ENCODE results near the gene ASB18.

ASB18 gene

DNA sequence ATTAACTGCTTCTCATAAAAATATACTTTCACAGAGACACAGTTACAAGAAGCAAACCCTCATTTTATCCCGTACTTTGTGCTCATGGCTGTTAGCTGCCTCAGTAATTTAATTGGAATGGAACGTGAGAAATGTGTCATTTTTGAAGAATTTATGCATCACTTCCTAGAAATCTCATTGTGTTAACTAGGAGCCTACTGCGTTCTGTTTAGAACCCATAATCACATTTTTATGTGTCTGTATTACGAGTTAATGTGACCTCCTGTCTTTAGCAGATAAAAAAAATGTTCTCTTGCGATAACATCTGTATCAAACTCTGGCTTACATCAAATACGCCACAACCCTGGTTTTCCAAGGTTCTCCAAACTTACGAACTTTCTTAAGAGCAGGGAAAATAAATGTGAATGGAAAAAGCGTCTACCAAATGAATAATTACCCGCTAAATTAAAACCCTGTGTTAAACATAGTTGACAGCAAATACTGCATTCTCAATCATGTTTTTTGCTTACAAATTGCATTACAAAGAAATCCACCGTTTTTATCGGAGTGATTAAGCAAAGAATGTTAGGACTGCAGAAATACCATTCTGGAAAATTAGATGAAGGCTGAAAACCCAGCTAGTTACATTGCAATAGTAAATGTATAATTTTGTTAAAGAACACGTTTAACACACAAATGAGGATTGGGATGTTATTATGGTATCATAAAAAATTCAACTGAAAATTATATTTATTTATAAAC lies 84.0 kb downstream of the ASB18 start:
- WGBS (ENCODE audit: insufficient coverage) = 20% methylated on average over 1 of the region's 12 CpGs
- CTCF ChIA-PET = interaction anchor here (1.3 to 2.9 kb wide), 4 partner anchors 10 to 414 kb away, joined by 4 to 18 read pairs (median 10); no protein-coding TSS in a partner anchor
- Histone ChIP-seq H3K4me1 (ENCODE audit: control extremely low read depth in 1 of 4, control insufficient read depth in 4 of 4, insufficient read depth in 4 of 4, low read length in 3 of 4) (peaks cover 0 to 11% (median 5%) of the 10 kb centered on the region in 4 experiments), H3K4me3 (ENCODE audit: control insufficient read depth in 1 of 7, extremely low read depth in 1 of 7, insufficient read depth in 4 of 7, low read depth in 2 of 7, low read length in 6 of 7) (no peak overlapping the region), H3K27me3 (replicated peaks in 2 of 5; ENCODE audit: control insufficient read depth in 4 of 5, insufficient read depth in 5 of 5, low read length in 4 of 5) (peaks cover 13 to 83% (median 26%) of the 10 kb centered on the region in 5 experiments), H3K9me3 (ENCODE audit: control extremely low read depth in 1 of 5, control insufficient read depth in 4 of 5, insufficient read depth in 2 of 5, low read depth in 1 of 5, low read length in 4 of 5) (peaks cover 0 to 8% (median 0%) of the 10 kb centered on the region in 5 experiments), H3K27ac (ENCODE audit: insufficient read depth in 1 of 2, low read depth in 1 of 2, low read length in 2 of 2, poor library complexity in 1 of 2, severe bottlenecking in 2 of 2) (no peak overlapping the region), H3K36me3 (ENCODE audit: control insufficient read depth in 4 of 4, insufficient read depth in 4 of 4, low read length in 3 of 4) (no peaks in the 10 kb centered on the region)
- peak in 1 of 3 donors; percentile 8 for DNase-seq
- POLR2A ChIA-PET = no interaction called here

DNA sequence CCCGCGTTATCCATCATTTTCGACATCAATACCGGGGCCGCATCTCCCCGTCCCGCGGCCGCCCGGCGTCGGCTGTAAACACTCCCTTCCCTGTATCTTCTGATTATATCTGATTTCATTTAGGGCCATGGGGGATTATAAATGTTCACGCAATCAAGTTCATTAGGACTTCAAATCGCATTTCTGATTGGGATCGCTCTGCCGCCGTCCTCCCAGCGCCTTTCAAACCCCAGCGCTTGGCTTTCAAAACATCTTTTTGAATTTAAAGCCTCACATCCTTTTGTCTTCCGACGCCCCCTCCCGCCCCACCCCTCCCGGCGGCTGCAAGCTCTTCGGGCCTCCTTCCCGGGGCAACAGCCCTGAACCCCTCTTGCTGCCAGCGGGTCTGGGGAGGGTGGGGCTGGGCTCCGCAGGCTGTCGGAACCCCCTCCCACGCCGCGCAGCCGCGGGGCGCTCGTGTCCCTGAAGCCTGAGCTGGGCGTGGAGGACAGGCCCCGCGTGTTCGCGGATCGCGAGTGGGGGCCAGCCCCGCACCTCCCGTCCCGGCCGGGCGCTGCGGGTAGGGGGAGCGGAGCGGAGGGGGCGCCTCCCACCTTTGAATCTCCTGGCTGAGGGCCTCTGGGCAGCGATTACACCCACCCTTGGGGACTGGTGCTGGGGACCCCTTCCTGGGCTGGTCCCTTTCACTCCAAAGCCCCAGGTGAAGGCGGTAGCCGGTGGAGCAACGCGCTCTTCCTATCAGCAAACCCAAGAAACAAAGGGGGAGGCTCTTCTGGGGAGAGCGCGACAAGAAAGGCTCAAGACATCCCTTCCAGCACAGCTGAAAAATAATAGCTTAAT lies 84.8 kb downstream of the ASB18 start:
- Histone ChIP-seq H3K9me3 (ENCODE audit: control extremely low read depth in 1 of 5, control insufficient read depth in 4 of 5, insufficient read depth in 2 of 5, low read depth in 1 of 5, low read length in 4 of 5) (peaks cover 0 to under 1% (median 0%) of the 10 kb centered on the region in 5 experiments), H3K27ac (ENCODE audit: insufficient read depth in 1 of 2, low read depth in 1 of 2, low read length in 2 of 2, poor library complexity in 1 of 2, severe bottlenecking in 2 of 2) (no peak overlapping the region), H3K27me3 (replicated peaks in 2 of 5; ENCODE audit: control insufficient read depth in 4 of 5, insufficient read depth in 5 of 5, low read length in 4 of 5) (peaks cover 20 to 86% (median 30%) of the 10 kb centered on the region in 5 experiments), H3K4me1 (ENCODE audit: control extremely low read depth in 1 of 4, control insufficient read depth in 4 of 4, insufficient read depth in 4 of 4, low read length in 3 of 4) (peaks cover 0 to 11% (median 5%) of the 10 kb centered on the region in 4 experiments), H3K4me3 (ENCODE audit: control insufficient read depth in 1 of 7, extremely low read depth in 1 of 7, insufficient read depth in 4 of 7, low read depth in 2 of 7, low read length in 6 of 7) (no peak overlapping the region), H3K36me3 (ENCODE audit: control insufficient read depth in 4 of 4, insufficient read depth in 4 of 4, low read length in 3 of 4) (no peaks in the 10 kb centered on the region)
- 3% methylated on average over 26 of the region's 59 CpGs for WGBS (ENCODE audit: insufficient coverage)
- ChIA-PET POLR2A (no interaction called here), CTCF (interaction anchor here (1.2 to 2.9 kb wide), 5 partner anchors 9 to 421 kb away, joined by 3 to 18 read pairs (median 5); no protein-coding TSS in a partner anchor)
- peak in 1 of 3 donors; percentile 24 for DNase-seq

- POLR2A ChIA-PET = interaction anchor here (0.6 kb wide), 1 partner anchor 1518 kb away, joined by 3 read pairs; no protein-coding TSS in a partner anchor
- no peak overlapping the region for H3K4me3 ChIP-seq (ENCODE audit: control insufficient read depth in 1 of 7, extremely low read depth in 1 of 7, insufficient read depth in 4 of 7, low read depth in 2 of 7, low read length in 6 of 7)
- peaks cover 21 to 92% (median 35%) of the 10 kb centered on the region in 5 experiments for H3K27me3 ChIP-seq (replicated peaks in 2 of 5; ENCODE audit: control insufficient read depth in 4 of 5, insufficient read depth in 5 of 5, low read length in 4 of 5)
- peaks cover 0 to 11% (median 5%) of the 10 kb centered on the region in 4 experiments for H3K4me1 ChIP-seq (ENCODE audit: control extremely low read depth in 1 of 4, control insufficient read depth in 4 of 4, insufficient read depth in 4 of 4, low read length in 3 of 4)
- CTCF ChIA-PET = interaction anchor here (0.6 to 2.8 kb wide), 6 partner anchors 9 to 420 kb away, joined by 3 to 13 read pairs (median 4); no protein-coding TSS in a partner anchor
- WGBS (ENCODE audit: insufficient coverage) = 2% methylated on average over 14 of the region's 15 CpGs
- H3K36me3 ChIP-seq (ENCODE audit: control insufficient read depth in 4 of 4, insufficient read depth in 4 of 4, low read length in 3 of 4) = no peaks in the 10 kb centered on the region
- H3K27ac ChIP-seq (ENCODE audit: insufficient read depth in 1 of 2, low read depth in 1 of 2, low read length in 2 of 2, poor library complexity in 1 of 2, severe bottlenecking in 2 of 2) = no peak overlapping the region
- DNase-seq = no peak
- H3K9me3 ChIP-seq (ENCODE audit: control extremely low read depth in 1 of 5, control insufficient read depth in 4 of 5, insufficient read depth in 2 of 5, low read depth in 1 of 5, low read length in 4 of 5) = no peaks in the 10 kb centered on the region
Observed at GRCh38 chr2:236178890-236179235, 85.3 kb downstream of the ASB18 start.

DNA sequence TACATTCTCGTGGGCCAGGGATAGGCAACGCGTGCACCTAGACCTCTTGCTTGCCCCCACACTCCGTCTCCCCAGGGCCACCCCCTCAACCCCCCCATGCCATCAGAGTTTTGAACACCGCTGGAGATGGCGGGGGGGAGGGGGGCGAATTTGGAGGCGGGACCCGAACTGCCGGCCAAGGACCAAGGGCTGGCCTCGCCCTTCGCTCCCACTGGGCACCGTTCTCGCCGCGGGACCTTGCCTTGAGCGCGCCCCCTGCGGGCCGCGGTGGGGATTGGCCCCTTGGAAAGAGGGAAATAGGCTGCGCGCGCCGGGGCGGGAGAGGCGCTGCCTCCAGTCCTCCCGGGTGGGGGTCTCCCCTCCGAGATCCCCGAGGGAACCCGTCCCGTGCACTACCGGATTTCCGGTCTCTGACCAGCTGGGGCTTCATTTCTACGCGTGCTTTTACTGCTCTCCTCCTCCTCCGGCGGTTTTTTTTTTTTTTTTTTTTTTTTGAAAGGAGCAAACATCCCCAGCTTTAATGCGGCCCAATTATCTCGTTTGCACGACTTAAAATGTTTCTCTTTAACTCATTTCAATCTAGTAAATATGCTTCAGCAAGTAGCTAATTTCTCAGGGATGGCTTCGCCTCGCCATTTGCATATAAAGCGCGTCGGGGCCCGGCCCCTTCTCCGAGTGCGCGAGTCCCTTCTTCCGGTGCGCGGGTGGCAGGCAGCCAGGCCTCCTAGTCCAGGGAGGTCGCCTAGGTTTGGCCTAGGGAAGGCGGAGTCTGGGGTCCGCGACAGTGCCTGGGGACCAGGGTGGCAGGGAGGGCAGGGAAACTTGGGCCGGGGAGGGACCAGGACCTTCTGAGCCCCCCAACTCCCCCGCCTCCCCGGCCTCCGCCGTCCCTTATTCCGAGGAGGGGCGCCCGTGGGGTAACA lies 86.0 kb downstream of the ASB18 start:
- POLR2A ChIA-PET = interaction anchor here (0.6 kb wide), 1 partner anchor 1519 kb away, joined by 3 read pairs; no protein-coding TSS in a partner anchor
- H3K27me3 ChIP-seq (replicated peaks in 2 of 5; ENCODE audit: control insufficient read depth in 4 of 5, insufficient read depth in 5 of 5, low read length in 4 of 5) = peaks cover 21 to 98% (median 40%) of the 10 kb centered on the region in 5 experiments
- H3K4me1 ChIP-seq (ENCODE audit: control extremely low read depth in 1 of 4, control insufficient read depth in 4 of 4, insufficient read depth in 4 of 4, low read length in 3 of 4) = peaks cover 0 to 11% (median 5%) of the 10 kb centered on the region in 4 experiments
- no peak overlapping the region for H3K27ac ChIP-seq (ENCODE audit: insufficient read depth in 1 of 2, low read depth in 1 of 2, low read length in 2 of 2, poor library complexity in 1 of 2, severe bottlenecking in 2 of 2)
- peak overlapping the region in 4 of 7 experiments; percentile 5 to 59 (median 22) for H3K4me3 ChIP-seq (ENCODE audit: control insufficient read depth in 1 of 7, extremely low read depth in 1 of 7, insufficient read depth in 4 of 7, low read depth in 2 of 7, low read length in 6 of 7)
- CTCF ChIA-PET = interaction anchor here (0.5 to 2.1 kb wide), 11 partner anchors 9 to 523 kb away, joined by 3 to 7 read pairs (median 4); no protein-coding TSS in a partner anchor
- no peaks in the 10 kb centered on the region for H3K9me3 ChIP-seq (ENCODE audit: control extremely low read depth in 1 of 5, control insufficient read depth in 4 of 5, insufficient read depth in 2 of 5, low read depth in 1 of 5, low read length in 4 of 5)
- WGBS (ENCODE audit: insufficient coverage) = 2% methylated on average over 42 of the region's 65 CpGs
- DNase-seq = peak in 2 of 3 donors; percentile 55 to 59
- no peaks in the 10 kb centered on the region for H3K36me3 ChIP-seq (ENCODE audit: control insufficient read depth in 4 of 4, insufficient read depth in 4 of 4, low read length in 3 of 4)

GRCh38 chr2:236177604-236177966 lies 86.6 kb downstream of the ASB18 start:
- H3K27ac ChIP-seq (ENCODE audit: insufficient read depth in 1 of 2, low read depth in 1 of 2, low read length in 2 of 2, poor library complexity in 1 of 2, severe bottlenecking in 2 of 2) = no peak overlapping the region
- WGBS (ENCODE audit: insufficient coverage) = 6% methylated on average over 18 of the region's 20 CpGs
- H3K9me3 ChIP-seq (ENCODE audit: control extremely low read depth in 1 of 5, control insufficient read depth in 4 of 5, insufficient read depth in 2 of 5, low read depth in 1 of 5, low read length in 4 of 5) = no peaks in the 10 kb centered on the region
- ChIA-PET POLR2A (no interaction called here), CTCF (interaction anchor here (0.6 to 2.1 kb wide), 6 partner anchors 8 to 395 kb away, joined by 3 to 7 read pairs (median 4); no protein-coding TSS in a partner anchor)
- peaks cover 21 to 98% (median 44%) of the 10 kb centered on the region in 5 experiments for H3K27me3 ChIP-seq (replicated peaks in 2 of 5; ENCODE audit: control insufficient read depth in 4 of 5, insufficient read depth in 5 of 5, low read length in 4 of 5)
- peaks cover 0 to 11% (median 5%) of the 10 kb centered on the region in 4 experiments for H3K4me1 ChIP-seq (ENCODE audit: control extremely low read depth in 1 of 4, control insufficient read depth in 4 of 4, insufficient read depth in 4 of 4, low read length in 3 of 4)
- H3K36me3 ChIP-seq (ENCODE audit: control insufficient read depth in 4 of 4, insufficient read depth in 4 of 4, low read length in 3 of 4) = no peaks in the 10 kb centered on the region
- peak overlapping the region in 1 of 7 experiments; percentile 9 for H3K4me3 ChIP-seq (ENCODE audit: control insufficient read depth in 1 of 7, extremely low read depth in 1 of 7, insufficient read depth in 4 of 7, low read depth in 2 of 7, low read length in 6 of 7)
- peak; percentile 60 to 66 (median 64) for DNase-seq

- no peaks in the 10 kb centered on the region for H3K9me3 ChIP-seq (ENCODE audit: control extremely low read depth in 1 of 5, control insufficient read depth in 4 of 5, insufficient read depth in 2 of 5, low read depth in 1 of 5, low read length in 4 of 5)
- peaks cover 23 to 99% (median 44%) of the 10 kb centered on the region in 5 experiments for H3K27me3 ChIP-seq (replicated peaks in 2 of 5; ENCODE audit: control insufficient read depth in 4 of 5, insufficient read depth in 5 of 5, low read length in 4 of 5)
- DNase-seq = no peak
- WGBS (ENCODE audit: insufficient coverage) = 42% methylated on average over 14 of the region's 21 CpGs
- no peak overlapping the region for H3K27ac ChIP-seq (ENCODE audit: insufficient read depth in 1 of 2, low read depth in 1 of 2, low read length in 2 of 2, poor library complexity in 1 of 2, severe bottlenecking in 2 of 2)
- H3K36me3 ChIP-seq (ENCODE audit: control insufficient read depth in 4 of 4, insufficient read depth in 4 of 4, low read length in 3 of 4) = no peaks in the 10 kb centered on the region
- H3K4me1 ChIP-seq (ENCODE audit: control extremely low read depth in 1 of 4, control insufficient read depth in 4 of 4, insufficient read depth in 4 of 4, low read length in 3 of 4) = peaks cover 0 to 13% (median 5%) of the 10 kb centered on the region in 4 experiments
- ChIA-PET CTCF (interaction anchor here (0.6 to 2.1 kb wide), 5 partner anchors 8 to 397 kb away, joined by 3 to 7 read pairs (median 4); no protein-coding TSS in a partner anchor), POLR2A (no interaction called here)
- no peak overlapping the region for H3K4me3 ChIP-seq (ENCODE audit: control insufficient read depth in 1 of 7, extremely low read depth in 1 of 7, insufficient read depth in 4 of 7, low read depth in 2 of 7, low read length in 6 of 7)
Observed at GRCh38 chr2:236176951-236177350, 87.3 kb downstream of the ASB18 start.
